ENCODE results near the gene AP5S1.

GRCh38 chr20:3861191-3861590, 40.8 kb downstream of the AP5S1 start:
- TF ChIP-seq POLR2AphosphoS5 (IDR thresholded peaks at IDR 0.05; ENCODE audit: low read depth) (no peak), CTCF (IDR thresholded peaks at IDR 0.05; ENCODE audit: insufficient read depth, low read length) (no peak), REST (IDR thresholded peaks at IDR 0.05; ENCODE audit: insufficient replicate concordance, low read depth) (no peak)

Measured in HL-60 (cell line).